ENCODE data around the gene TRMT112.

The TRMT112 gene

DNA sequence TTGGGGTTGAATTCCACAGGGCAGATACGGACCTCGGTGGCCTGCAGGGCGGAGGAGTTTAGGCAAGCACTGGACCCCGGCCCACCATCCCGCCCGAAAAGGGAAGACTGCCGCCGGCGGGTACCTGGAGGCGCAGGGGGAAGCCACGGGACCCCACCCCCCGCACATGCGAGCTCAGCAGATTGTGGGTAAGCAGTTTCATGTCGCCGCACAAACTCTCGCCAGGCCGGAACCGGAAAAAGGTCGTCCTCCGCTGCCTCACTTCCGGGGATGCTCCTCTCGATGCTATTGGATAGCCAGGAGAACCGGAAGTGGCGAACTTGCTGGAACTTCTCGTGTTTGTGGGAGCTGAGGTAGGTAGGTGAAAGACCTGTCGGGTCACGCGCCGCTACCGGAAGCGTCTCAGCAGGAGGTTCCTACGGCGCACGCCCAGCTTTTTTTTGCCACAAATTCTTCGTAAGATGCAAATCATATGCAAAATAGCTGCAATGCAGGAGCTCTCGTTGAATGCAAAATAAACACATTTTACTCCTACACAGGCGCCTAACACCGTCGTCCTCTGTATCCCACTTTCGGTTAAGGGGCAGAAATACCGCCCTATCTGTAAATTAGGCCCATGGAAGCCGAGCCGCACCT, at the start of gene TRMT112:
TRMT112 (minus strand) TSS at position 235 of the 636 bp plus-strand sequence; CDS start at position 202, 33 bp downstream.
- peak; percentile 81 for DNase-seq

DNA sequence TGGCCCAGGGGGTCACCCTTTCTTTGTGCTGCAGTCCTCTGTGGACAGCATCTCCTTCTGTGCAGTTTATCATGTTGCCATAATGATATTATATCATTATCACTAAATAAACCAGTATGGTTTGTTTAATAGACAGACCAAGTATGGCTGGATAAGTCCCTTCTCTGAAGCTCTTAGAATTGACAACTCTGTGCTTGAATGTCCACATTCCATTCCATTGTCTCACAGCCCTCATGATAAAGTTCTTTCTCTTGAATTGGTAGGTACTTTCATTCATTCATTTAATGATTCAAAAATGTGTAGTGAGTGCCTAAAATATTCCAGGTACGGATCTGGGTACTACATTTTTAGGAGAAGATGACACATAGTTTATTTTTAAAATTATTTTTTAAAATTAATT, 49.4 kb upstream of the TRMT112 start:
- no peak for DNase-seq

DNA sequence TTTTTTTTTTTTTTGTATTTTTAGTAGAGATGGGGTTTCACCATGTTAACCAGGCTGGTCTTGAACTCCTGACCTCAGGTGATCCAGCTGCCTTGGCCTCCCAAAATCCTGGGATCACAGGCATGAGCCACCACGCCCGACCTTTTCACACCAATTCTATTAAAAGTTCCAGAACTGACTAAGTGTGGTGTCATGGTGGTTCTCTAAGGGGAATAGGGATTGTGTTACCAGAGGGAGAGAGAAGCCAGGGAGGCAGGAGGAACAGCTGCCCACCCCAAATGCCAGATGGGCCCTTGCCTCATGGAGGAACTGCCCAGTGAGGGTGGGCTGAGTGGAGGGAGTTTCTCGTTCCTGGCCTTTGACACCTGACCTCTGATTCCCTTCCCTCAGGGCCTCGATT, 47.6 kb upstream of the TRMT112 start:
- no peak for DNase-seq

DNA sequence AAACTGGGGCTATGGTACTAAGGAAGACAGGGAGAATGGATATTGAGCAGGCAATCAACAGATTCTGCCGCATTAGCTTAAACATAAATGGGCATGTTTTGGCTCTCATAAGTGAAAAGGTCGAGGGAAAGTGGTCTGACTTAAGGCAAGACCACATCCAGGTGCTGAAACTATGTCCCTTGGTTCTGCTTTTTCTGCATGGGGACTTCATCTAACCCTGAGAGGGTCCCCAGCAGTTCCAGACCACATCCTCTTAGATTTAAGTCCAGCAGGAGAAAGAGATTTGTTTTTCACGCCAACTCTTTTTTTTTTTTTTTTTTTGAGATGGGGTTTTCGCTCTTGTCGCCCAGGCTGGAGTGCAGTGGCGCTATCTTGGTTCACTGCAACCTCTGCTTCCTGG, 47.1 kb upstream of the TRMT112 start:
- no peak for DNase-seq

DNA sequence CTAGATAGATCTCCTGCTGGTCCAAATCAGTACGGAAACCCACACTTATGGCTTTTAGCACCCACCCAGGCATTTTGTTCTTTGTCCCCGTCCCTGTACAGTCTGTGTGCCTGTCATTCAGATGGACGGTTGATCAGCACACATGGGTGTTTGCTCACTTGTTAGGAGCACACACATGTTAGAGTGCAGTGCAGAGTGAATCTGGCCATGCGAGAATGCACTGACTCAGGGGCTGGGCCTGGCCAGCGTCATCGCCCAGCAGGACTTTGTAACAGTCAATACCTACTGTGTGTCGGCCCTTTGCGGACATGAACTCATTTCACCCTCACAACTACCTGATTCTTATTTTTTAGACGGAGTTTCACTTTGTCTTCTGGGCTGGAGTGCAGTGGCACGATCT, 45.0 kb upstream of the TRMT112 start:
- DNase-seq, result no peak

DNA sequence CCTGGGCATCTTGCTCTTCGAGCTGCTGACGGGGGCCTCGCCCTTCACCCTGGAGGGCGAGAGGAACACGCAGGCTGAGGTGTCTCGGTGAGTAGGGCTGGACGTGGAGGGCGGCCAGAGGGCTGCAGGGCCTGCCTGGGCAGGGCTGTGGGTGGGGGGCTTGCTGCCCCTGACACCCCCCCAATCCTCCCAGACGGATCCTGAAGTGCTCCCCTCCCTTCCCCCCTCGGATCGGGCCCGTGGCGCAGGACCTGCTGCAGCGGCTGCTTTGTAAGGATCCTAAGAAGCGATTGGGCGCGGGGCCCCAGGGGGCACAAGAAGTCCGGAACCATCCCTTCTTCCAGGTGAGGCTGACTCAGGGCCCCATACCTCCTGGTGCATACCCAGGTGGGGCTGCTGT, 44.3 kb upstream of the TRMT112 start:
- DNase-seq, result no peak

DNA sequence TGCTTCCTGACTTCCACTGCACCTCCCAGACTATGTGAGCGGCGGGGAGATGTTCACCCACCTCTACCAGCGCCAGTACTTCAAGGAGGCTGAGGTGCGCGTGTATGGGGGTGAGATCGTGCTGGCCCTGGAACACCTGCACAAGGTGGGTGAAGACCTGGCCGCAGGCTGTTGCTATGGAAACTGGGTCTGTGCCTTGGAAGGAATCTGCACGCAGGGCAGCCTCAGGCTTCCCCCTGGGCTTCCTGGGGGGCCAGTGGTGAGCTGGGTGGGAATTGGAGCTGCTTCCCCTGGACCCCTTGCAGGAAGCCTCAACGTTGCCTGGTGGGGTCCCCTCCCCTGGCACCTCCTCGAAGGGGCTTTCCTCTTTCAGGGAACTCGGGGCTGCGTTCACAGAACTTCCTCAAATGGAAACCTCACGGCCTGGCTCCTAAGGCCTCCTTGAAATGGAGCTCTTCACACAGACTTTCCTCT, 43.1 kb upstream of the TRMT112 start:
- DNase-seq, result no peak

DNA sequence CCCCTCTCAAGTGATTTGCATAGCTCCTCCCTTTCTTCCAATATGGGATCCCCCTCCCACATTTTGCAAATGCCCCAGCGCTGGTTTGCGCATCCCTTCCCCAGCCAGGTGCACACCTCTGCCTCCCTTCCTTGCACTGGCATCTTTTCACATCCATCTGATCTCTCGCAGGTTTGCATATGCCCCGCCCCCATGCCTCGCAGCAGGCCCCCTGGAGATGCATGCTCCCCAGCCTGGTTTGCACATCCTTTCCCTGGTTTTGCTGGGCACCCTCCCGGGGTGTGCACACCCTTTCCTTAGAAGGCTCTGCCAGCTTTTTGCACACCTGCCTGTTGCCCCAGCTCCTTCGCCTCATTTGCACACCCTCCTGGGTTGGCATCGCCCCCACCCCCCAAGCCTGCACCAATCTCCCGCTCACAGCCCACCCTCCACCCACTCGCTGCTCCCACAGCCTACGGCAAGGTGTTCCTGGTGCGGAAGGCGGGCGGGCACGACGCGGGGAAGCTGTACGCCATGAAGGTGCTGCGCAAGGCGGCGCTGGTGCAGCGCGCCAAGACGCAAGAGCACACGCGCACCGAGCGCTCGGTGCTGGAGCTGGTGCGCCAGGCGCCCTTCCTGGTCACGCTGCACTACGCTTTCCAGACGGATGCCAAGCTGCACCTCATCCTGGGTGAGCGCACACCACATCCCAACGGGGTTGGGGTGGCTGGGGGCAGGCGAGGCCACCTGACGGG, 42.5 kb upstream of the TRMT112 start:
- no peak for DNase-seq

DNA sequence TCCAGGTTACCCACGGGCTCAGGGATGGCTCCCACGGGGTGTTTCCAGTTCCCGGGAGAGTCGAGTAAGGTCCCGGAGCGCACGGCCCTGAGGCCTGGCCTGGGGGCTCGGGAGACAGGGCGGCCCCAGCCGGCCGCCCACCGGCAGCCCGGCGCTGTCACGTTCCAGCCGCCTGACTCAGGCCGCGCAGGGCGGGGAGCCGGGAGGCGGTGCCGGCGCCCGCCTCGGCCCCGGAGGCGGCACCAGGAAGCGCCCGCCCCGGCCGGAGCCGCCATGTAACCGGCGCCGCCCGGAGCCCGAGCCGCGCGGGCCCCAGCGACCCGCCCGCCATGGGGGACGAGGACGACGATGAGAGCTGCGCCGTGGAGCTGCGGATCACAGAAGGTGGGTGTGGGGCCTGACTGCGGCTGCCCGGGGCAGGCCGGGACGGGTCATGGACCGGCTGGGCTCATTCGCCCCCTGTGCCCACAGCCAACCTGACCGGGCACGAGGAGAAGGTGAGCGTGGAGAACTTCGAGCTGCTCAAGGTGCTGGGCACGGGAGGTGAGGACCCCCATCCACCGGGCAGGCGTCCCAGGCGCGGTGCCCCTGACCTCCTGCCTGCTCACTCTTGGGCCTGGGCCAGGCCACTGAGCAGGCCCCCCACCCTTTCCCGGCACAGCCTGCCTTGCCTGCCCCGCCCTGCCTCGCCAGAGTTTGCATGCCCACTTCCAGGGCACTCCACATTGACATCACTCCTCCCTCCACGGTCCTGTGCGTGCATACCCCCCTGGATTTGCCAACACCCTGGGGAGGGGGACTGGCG, 41.8 kb upstream of the TRMT112 start, which contains the start of gene RPS6KA4:
RPS6KA4 (plus strand) TSS at position 256 of the 805 bp plus-strand sequence; CDS start at position 330, 74 bp downstream.
- no peak for DNase-seq

DNA sequence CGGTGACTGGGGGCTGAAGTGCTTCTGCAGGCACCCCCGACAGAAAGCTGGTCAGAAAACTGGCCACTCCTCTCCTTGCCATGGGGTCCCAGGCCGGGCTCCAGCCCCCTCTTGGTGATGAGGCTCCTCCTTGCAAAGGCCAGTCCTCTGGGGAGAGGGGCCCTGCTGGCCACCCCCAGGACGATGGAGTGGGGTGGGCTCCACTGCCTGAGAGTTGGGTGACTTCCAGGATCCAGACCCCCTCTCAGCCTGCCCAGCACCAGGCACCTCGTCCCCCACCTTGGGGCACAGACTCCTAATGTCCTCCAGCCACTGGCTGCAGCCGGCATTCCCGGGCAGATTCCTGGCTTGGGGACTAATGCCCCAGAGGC, 41.2 kb upstream of the TRMT112 start:
- DNase-seq, result no peak

DNA sequence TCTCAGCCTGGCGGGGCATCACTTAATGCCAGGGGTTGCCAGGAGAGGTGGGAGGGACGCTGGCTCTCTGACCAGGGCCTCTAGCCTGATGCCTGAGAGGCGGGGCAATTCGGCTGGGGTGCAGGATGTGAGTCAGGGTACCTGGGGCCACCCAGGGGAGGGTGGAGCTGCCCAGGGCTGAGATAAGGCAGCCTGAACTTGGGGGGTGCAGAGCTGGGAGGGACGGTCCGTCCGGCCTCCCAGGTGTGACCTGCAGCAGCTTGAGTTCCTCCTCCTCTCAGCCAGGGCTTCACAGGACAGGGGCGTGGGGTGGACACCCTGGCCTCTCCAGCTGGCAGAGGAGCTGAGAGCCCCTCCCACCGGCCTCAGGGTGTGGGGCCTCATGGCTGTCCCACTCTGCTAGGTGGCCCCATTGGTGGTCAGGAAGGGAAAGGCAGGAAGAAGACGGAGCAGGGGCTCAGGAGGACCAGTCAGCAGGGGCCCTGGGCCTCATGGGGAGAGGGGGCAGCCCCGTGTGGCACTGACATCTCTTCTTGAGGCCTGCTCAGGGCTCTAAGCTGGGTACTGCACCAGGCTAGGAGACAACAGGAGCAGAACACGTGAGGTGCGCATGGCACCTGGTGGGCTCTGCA, 40.7 kb upstream of the TRMT112 start:
- no peak for DNase-seq

DNA sequence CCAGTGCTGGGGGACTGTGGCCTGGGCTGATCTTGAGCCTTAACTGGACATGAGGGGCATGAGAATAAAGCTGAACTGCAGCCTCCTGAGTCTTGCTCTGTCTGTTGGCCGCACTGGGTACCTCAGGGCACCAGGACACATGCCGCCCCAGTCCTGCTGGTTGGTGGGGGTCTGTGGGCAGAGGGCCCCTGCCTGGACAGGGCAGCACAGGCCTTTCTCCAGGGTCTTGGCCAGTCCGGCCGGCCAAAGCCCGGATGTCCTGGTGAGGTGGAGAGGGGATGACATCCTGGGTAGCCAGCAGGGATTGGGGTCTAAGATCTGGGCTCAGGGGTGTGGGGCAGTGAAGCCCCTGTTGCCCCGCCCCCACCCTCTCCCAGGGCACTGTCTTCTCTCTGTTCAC, 40.1 kb upstream of the TRMT112 start:
- no peak for DNase-seq

DNA sequence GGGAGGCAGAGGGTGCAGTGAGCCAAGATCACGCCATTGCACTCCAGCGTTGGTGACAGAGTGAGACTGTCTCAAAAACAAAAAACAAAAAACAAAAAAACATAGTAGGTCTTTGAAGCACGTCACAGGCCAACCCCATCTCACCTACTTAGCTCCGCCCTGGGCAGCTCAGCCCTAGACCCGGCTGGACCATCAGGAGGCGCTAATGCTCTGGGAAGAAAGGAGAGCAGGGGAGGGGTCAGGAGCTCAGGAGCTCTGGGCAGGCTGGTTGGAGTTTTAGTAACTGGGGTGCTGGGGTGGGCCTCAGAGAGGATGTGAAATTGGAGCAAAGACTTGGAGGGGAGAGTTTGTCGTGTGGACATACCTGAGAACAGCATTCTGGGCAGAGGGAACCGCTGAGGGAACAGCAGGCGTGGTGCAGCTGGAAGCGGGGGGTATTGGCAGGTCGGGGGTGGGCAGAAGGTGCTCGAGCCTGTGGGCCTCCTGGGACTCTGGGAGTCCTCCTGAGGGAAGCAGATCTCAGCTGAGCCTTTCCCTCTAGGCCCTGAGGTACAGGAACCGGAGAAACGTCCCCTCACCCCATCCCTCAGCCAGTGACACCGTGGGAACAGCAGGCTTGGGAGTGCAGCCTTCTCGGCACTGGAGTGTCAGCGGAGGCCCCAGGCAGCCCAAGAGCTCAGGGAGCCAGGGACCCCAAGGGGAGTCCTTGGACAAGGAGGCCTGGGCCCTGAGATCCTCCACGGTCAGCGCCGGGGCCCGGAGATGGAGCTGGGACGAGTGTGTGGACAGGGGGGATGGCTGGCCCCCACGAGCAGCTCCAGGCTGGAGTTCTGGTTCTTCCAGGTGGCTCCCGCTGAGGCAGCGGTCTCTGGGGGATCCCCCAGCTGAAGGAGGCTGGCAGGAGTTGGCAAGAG, 39.4 kb upstream of the TRMT112 start:
- no peak for DNase-seq

DNA sequence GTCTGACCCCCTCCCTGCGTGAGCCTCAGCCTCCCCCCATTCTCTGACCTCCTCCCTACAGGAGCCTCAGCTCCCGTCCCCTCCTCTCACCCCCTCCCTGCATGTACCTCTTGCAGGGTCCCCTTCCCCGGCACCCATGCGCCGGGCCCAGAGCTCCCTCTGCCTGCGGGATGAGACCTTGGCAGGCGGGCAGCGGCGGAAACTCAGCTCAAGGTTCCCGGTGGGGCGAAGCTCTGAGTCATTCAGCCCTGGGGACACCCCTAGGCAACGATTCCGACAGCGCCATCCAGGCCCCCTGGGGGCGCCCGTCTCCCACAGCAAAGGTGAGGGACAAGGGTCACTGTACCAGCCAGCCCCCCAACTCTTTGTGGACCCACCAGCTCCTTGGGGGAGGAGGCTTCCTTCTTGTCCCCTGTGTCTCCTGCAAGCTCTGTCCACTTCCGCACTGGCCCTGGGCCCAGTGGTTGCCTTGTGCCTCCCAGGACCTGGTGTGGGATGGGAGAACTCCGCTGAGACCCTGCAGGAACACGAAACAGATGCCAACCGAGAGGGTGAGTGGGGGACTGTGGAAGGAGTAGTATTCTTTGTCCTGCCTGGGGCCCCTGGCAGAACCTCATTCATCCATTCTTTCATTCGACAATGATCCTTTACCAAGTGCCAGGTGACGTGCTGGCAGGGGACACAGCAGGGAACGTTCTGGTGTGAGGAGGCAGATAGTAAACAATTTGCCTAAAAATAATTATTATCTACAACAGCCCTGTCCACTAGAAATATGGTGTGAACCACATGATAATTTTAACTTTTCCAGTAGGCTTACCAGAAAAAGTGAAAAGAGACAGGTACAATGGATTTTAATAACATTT, 38.0 kb upstream of the TRMT112 start:
- peak; percentile 46 for DNase-seq

DNA sequence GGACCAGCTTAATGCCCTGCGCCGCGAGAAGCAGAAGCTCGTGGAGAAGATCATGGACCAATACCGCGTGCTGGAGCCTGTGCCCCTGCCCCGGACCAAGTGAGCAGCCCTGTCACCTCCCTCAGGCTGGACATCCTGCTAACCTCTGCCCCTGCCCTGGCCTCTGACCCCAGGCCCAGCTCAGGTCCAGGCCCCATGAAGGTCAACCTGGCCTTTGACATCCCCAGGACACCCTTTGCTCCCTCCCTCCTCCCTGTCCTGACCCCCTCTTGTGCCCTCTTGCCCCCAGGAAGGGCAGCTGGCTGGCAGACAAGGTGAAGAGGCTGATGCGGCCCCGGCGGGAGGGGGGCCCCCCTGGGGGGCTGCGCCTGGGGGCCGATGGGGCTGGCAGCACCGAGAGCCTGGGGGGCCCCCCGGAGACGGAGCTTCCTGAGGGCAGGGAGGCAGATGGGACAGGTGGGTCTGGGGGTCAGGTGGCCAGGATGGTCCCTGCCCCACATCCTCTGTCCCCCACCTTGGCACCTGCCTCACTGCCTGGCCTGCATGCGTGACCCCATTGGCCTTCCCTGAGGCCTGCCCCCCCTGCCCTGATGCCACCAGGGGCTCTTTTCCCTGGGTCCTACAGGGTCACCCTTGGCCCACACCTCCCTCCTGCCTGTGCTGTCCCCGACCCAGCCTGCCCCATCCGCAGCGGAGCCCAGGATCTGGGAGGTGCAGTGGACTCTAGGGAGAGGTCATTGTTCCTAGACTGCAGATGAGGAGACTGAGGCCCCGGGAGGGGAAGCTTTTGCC, 36.6 kb upstream of the TRMT112 start:
- DNase-seq, result no peak

DNA sequence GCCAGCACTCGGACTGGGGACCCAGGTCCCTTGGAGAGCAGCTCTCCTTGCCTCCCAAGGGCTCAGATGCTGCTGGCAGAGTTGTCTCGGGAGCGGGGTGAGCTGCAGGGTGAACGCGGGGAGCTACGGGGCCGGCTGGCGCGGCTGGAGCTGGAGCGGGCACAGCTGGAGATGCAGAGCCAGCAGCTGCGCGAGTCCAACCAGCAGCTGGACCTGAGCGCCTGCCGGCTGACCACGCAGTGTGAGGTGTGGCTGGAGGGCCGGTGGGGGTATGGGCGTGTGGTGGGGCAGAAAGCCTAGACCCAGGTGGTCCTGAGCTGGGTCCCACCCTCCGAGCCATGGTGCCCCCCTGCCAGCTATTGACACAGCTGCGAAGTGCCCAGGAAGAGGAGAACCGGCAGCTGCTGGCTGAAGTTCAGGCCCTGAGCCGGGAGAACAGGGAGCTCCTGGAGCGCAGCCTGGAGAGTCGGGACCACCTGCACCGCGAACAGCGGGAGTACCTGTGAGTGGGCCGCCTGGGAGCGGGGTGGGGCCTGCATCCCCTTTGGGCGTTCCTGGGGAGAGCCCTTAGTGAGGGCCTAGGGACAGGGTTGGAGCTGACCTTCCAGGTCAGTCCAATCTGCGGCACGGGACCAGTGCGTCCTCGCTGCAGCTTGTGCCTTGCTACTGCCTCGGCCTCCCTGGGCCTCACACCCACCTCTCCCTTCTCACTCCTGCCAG, 35.8 kb upstream of the TRMT112 start:
- DNase-seq, result no peak

DNA sequence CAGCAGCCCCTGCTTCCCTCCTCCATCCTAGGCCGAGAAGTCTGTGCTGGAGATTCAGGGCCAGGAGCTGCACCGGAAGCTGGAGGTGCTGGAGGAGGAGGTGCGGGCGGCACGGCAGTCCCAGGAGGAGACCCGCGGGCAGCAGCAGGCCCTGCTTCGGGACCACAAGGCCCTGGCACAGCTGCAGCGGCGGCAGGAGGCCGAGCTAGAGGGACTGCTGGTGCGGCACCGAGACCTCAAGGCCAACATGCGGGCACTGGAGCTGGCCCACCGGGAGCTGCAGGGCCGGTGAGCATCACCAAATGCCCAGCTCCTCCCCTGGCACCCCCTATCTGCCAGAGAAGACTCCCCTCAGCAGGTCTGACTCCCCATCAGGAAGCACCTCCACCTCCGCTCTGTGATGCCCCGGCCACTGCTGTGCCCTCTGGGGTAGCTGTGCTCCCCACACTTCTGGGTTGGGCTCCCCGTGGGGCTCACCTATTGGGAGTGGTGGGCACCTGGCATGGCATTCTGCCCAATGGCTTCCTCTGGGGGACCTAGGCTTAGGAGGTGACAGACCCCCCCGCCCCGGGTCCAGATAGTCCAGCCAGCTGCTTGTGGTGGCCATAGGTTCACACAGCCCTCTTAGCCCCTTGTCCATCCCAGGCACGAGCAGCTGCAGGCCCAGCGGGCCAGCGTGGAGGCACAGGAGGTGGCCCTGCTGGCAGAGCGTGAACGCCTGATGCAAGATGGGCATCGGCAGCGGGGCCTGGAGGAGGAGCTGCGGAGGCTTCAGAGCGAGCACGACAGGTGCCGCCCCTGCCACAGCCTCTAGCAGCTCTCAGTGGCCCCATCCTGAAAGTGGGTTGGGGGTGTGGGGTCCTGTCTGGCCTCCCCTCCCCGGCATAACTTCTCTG, 35.0 kb upstream of the TRMT112 start:
- no peak for DNase-seq

DNA sequence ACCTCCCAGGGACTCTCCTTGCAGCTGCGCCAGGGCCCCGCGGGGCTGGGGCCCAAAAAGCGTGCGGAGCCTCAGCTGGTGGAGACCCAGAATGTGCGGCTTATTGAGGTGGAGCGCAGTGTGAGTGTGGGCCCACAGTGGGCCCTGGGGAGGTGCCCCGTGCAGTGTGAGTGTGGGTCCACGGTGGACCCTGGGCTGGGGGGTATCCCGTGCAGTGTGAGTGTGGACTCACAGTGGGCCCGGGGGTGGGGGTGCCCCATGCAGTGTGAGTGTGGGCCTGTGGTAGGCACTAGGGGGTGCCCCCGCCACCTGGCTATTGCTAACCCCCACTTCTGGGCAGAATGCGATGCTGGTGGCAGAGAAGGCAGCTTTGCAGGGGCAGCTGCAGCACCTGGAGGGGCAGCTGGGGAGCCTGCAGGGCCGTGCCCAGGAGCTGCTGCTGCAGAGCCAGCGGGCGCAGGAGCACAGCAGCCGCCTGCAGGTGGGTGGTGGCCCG, 33.8 kb upstream of the TRMT112 start:
- no peak for DNase-seq
